Suprapubic skin (tissue), 4 donors: ENCODE results near the gene CCDC85A. TPM values are rescaled to one million over a fixed set of nuclear protein-coding genes. Genes with fewer than 3 reads are reported as not detected.

Source experiments
- DNase-seq, 2 donors: peaks; one replicate each; pipeline ENCODE4 v3.0.0-alpha.2; 2019; ENCODE audit warnings: low spot score in 2 of 2
- H3K27ac ChIP-seq: fragments of 200-600 bp; sonication (generic); one replicate; pipeline ENCODE4 v1.5.1; 2019
- H3K27me3 ChIP-seq: fragments of 200-600 bp; sonication (generic); one replicate; pipeline ENCODE4 v1.5.1; 2019
- H3K36me3 ChIP-seq: fragments of 200-600 bp; sonication (generic); one replicate; pipeline ENCODE4 v1.5.1; 2019
- H3K4me1 ChIP-seq: fragments of 200-600 bp; sonication (generic); one replicate; pipeline ENCODE4 v1.5.1; 2019
- H3K4me3 ChIP-seq: fragments of 200-600 bp; sonication (generic); one replicate; pipeline ENCODE4 v1.5.1; 2019; ENCODE audit warnings: mild to moderate bottlenecking
- H3K9me3 ChIP-seq: fragments of 200-600 bp; sonication (generic); one replicate; pipeline ENCODE4 v1.5.1; 2019
- EP300 ChIP-seq: sonication (generic); formaldehyde crosslinking; IDR thresholded peaks from one replicate; pipeline ENCODE4 v1.6.1; 2017; ENCODE audit warnings: antibody characterized with exemption
- POLR2A ChIP-seq, 2 donors: fragments of 450-650 bp; IDR thresholded peaks; one replicate each; pipeline ENCODE4 v1.6.1; 2017; ENCODE audit warnings: antibody characterized with exemption in 2 of 2, mild to moderate bottlenecking in 2 of 2, moderate library complexity in 2 of 2
- POLR2AphosphoS5 ChIP-seq, 3 donors: sonication (generic); formaldehyde crosslinking; IDR thresholded peaks; one replicate each; pipeline ENCODE4 v1.6.1; 2017; ENCODE audit warnings: antibody characterized with exemption in 3 of 3
- WGBS: methylation state at CpG from one replicate; pipeline ENCODE4 v1.1.5; 2018; 5-methylcytosine and 5-hydroxymethylcytosine counted together
- total RNA-seq, 4 donors: library from RNA; depleted of rRNA; stranded (reverse); fragments of >200 nt; gene quantifications; one replicate each; pipeline ENCODE4 v1.1.0, GENCODE V29; 2016
- TF ChIP-seq, protein P1 (sequence below), 2 donors: fragments of 200-600 bp in 1 of 2; fragments of 450-650 bp in 1 of 2; sonication (generic) in 1 of 2; IDR thresholded peaks; one replicate each; pipeline ENCODE4 v1.5.1; 2016 to 2019; ENCODE audit warnings: antibody characterized with exemption in 2 of 2, mild to moderate bottlenecking in 1 of 2, moderate library complexity in 1 of 2

The CCDC85A gene
- total RNA-seq, 4 donors from 2014 or later: 1.9 to 3.2 (median 2.5) TPM

DNA sequence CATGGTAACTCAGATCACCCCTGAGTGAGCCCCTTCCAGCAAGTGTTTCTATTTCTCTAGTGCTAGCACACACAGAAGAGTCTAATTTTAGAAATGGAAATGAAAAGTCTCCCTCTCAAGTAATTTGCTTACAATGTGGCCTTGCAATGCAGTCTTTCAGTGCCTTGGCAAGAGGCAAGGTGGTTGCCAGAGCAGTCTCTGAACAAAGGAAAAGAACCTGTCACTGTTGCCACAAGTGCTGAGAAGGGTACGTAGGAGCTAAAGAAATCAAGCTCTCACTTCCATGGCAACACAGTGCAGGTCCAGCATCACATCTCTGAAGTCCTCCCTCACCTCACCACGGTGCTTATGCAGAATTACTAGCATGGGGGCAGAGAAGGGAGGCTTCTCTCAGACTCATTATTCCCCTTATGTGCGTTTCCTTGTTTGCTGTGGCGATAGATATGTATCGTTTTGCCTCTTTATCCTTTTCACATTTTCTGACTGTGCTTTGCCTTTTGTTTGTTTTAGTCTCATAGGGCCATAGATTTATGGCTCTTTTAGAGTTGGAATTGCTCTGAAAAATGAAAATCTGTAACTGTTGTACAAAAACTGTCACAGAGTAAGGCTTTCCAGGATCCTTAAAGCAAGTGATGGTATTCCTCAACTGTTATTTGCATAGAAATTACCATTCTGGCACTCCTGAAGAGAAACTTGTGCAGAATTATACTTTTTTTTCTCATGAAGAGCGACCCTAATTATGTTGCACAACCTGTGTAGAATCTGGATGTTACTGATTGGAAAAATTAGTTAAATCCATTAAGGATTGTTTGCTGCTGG is 164.8 kb downstream of the CCDC85A start:
- TF ChIP-seq POLR2AphosphoS5 (IDR thresholded peaks at IDR 0.05) (no peak), EP300 (no peak), POLR2A (IDR thresholded peaks at IDR 0.05) (no peak)
- TF ChIP-seq, protein P1, sequence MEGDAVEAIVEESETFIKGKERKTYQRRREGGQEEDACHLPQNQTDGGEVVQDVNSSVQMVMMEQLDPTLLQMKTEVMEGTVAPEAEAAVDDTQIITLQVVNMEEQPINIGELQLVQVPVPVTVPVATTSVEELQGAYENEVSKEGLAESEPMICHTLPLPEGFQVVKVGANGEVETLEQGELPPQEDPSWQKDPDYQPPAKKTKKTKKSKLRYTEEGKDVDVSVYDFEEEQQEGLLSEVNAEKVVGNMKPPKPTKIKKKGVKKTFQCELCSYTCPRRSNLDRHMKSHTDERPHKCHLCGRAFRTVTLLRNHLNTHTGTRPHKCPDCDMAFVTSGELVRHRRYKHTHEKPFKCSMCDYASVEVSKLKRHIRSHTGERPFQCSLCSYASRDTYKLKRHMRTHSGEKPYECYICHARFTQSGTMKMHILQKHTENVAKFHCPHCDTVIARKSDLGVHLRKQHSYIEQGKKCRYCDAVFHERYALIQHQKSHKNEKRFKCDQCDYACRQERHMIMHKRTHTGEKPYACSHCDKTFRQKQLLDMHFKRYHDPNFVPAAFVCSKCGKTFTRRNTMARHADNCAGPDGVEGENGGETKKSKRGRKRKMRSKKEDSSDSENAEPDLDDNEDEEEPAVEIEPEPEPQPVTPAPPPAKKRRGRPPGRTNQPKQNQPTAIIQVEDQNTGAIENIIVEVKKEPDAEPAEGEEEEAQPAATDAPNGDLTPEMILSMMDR (IDR thresholded peaks at IDR 0.05): no peak
- Histone ChIP-seq H3K9me3 (no peaks in the 10 kb centered on the region), H3K36me3 (no peaks in the 10 kb centered on the region), H3K4me3 (no peak overlapping the region), H3K27ac (no peak overlapping the region), H3K4me1 (no peaks in the 10 kb centered on the region), H3K27me3 (no peaks in the 10 kb centered on the region)
- no peak for DNase-seq
- 84% methylated on average over 6 of the region's 6 CpGs for WGBS

DNA sequence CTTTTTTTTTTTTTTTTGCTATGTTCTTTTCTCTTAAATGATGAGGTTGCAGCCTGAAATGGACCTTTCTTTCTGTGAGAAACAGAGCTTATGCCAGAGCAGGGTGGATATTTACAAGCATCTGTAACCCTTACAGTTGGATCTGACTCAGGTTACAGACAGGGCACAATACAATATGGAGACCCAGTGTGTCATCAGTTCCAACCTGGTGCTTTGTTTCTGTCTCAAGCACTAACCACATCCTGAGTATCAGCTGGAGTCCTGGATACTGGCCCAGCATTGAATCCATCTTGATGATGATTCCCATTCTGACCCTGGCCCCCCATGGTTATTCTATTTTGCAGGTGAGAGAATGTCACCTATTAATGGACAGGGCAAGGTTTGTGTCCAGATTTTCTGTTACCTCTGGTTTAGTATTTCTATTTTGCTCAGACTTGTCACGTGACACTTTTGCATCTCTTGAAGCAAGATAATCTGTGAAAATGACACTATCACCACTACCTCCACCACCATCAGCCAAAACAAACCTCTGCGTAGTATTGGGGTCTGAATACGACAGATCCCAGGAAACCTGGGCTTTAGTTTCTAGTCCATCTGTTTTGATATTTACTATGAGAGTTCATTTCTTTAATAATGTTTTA is 174.0 kb downstream of the CCDC85A start:
- H3K9me3 ChIP-seq: no peaks in the 10 kb centered on the region
- H3K27ac ChIP-seq: no peak overlapping the region
- no peaks in the 10 kb centered on the region for H3K27me3 ChIP-seq
- DNase-seq: no peak
- H3K4me3 ChIP-seq: no peak overlapping the region
- WGBS: 87% methylated on average over 3 of the region's 3 CpGs
- TF ChIP-seq, protein P1 (IDR thresholded peaks at IDR 0.05): no peak
- TF ChIP-seq POLR2AphosphoS5 (IDR thresholded peaks at IDR 0.05) (no peak), EP300 (no peak), POLR2A (IDR thresholded peaks at IDR 0.05) (no peak)
- no peaks in the 10 kb centered on the region for H3K4me1 ChIP-seq
- no peaks in the 10 kb centered on the region for H3K36me3 ChIP-seq

DNA sequence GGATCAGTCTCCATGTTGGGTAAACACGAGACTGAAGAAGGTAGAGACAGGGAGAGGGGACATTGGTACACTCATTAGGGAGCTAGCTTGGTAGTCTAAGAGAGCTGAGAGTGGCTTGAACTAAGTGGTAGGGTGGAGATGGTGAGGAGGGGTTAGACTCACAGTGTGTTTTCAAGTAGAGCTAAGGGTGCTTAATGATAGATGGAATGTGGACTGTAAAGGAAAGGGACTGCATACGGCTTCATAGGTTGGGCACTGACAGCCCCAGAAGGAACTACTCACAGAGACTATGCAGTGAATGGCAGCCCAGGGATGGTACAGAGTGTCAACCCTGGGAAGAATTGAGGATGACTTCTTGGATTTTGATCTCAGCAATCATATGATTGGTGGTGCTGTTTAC is 178.1 kb downstream of the CCDC85A start:
- no peaks in the 10 kb centered on the region for H3K36me3 ChIP-seq
- no peaks in the 10 kb centered on the region for H3K27me3 ChIP-seq
- WGBS: 85% methylated on average over 2 of the region's 2 CpGs
- no peak for DNase-seq
- H3K4me1 ChIP-seq: no peaks in the 10 kb centered on the region
- H3K9me3 ChIP-seq: no peaks in the 10 kb centered on the region
- H3K27ac ChIP-seq: no peak overlapping the region
- TF ChIP-seq EP300: no peak
- no peak for TF ChIP-seq POLR2AphosphoS5 (IDR thresholded peaks at IDR 0.05)
- TF ChIP-seq, protein P1 (IDR thresholded peaks at IDR 0.05): no peak
- TF ChIP-seq POLR2A (IDR thresholded peaks at IDR 0.05): no peak
- H3K4me3 ChIP-seq: no peak overlapping the region

DNA sequence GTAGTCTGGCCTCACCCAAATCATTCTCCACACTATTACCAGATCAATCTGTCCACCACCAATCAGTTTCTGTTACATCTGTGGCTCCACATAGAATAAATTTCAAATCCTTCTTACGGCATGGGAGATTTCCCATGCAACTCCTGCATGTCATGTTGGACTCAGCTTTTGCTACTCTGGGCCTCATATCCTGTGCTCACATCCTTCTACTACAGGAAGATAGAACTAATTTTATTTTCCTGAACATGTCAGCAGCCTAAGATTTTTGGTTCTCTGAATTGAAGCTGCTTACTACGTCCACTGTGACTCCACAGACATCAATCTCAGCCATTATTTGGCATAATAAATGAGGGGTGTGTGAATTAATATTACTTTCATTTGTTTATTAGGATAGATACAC is 181.1 kb downstream of the CCDC85A start:
- Histone ChIP-seq H3K27ac (no peak overlapping the region), H3K9me3 (no peaks in the 10 kb centered on the region), H3K27me3 (no peaks in the 10 kb centered on the region), H3K36me3 (no peaks in the 10 kb centered on the region), H3K4me1 (no peaks in the 10 kb centered on the region), H3K4me3 (no peak overlapping the region)
- TF ChIP-seq POLR2AphosphoS5 (IDR thresholded peaks at IDR 0.05) (no peak), POLR2A (IDR thresholded peaks at IDR 0.05) (no peak), EP300 (no peak)
- TF ChIP-seq, protein P1 (IDR thresholded peaks at IDR 0.05): no peak
- no peak for DNase-seq
- 73% methylated on average over 2 of the region's 2 CpGs for WGBS

DNA sequence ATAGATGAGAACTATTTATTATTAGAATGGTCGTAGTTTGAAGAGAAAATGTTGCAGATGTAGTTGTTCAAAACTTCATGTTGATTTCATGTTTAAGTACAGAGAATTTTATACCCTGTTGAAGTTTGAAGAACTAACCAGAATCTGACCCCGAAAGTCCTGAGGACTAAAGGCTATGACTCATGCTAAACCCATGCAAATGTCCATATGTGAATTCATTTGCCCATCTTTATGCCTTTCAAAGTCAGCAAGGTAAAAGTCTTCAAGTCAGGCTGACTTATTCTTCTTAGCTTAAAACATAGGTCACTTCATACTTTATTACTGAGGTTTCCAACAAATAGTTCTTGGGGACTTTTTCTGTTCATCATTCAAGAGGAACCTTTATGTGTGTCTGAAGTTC is 185.5 kb downstream of the CCDC85A start:
- 92% methylated on average over 2 of the region's 2 CpGs for WGBS

More for the DNA sequence above, 185.5 kb downstream of the CCDC85A start:
- TF ChIP-seq, protein P1 (IDR thresholded peaks at IDR 0.05): no peak
- TF ChIP-seq EP300 (no peak), POLR2A (IDR thresholded peaks at IDR 0.05) (no peak), POLR2AphosphoS5 (IDR thresholded peaks at IDR 0.05) (no peak)
- Histone ChIP-seq H3K27ac (no peak overlapping the region), H3K36me3 (no peaks in the 10 kb centered on the region), H3K9me3 (no peaks in the 10 kb centered on the region), H3K4me1 (no peaks in the 10 kb centered on the region), H3K27me3 (no peaks in the 10 kb centered on the region), H3K4me3 (no peak overlapping the region)
- no peak for DNase-seq
